GM19467 (cell line): ENCODE data around the gene AP5M1.
"Not testable (repeated sequence)": the region's sequence is repeated elsewhere in the genome, so short reads cannot be mapped to it uniquely, and the experiment has no call there.

Experiments
- ATAC-seq: cut with Tn5 transposase; IDR thresholded peaks from one replicate; pipeline ENCODE4 v1.9.1; 2021; ENCODE audit warnings: mild to moderate bottlenecking, moderate library complexity; ENCODE audit not compliant: unreplicated experiment

The AP5M1 gene

GRCh38 chr14:57290751-57291150 is 22.0 kb downstream of the AP5M1 start:
- no peak for ATAC-seq

- no peak for ATAC-seq
Measured at GRCh38 chr14:57291692-57292647, 23.2 kb downstream of the AP5M1 start.

GRCh38 chr14:57293866-57294837 is 25.4 kb downstream of the AP5M1 start:
- ATAC-seq: no peak

GRCh38 chr14:57295239-57295638 is 26.5 kb downstream of the AP5M1 start:
- ATAC-seq: no peak

GRCh38 chr14:57297852-57298251 is 29.1 kb downstream of the AP5M1 start:
- ATAC-seq: no peak

- ATAC-seq: no peak
Measured at GRCh38 chr14:57299511-57299910, 30.7 kb downstream of the AP5M1 start.

GRCh38 chr14:57302883-57303282 is 34.1 kb downstream of the AP5M1 start:
- no peak for ATAC-seq

- no peak for ATAC-seq
Measured at GRCh38 chr14:57314396-57315089, 45.8 kb downstream of the AP5M1 start.

GRCh38 chr14:57317248-57317833 is 48.6 kb downstream of the AP5M1 start:
- no peak for ATAC-seq

- ATAC-seq: no peak
Measured at GRCh38 chr14:57319636-57320192, 50.9 kb downstream of the AP5M1 start.

GRCh38 chr14:57323721-57324120 is 55.0 kb downstream of the AP5M1 start:
- ATAC-seq: no peak

GRCh38 chr14:57326253-57326652 is 57.5 kb downstream of the AP5M1 start:
- no peak for ATAC-seq

GRCh38 chr14:57329833-57330232 is 61.1 kb downstream of the AP5M1 start:
- ATAC-seq: no peak

- not testable (repeated sequence) for ATAC-seq
Measured at GRCh38 chr14:57332475-57332874, 63.7 kb downstream of the AP5M1 start.

- ATAC-seq: not testable (repeated sequence)
Measured at GRCh38 chr14:57333726-57334125, 65.0 kb downstream of the AP5M1 start.

GRCh38 chr14:57343545-57344297 is 75.0 kb downstream of the AP5M1 start:
- not testable (repeated sequence) for ATAC-seq

- ATAC-seq: no peak
Measured at GRCh38 chr14:57345106-57345505, 76.3 kb downstream of the AP5M1 start.

- no peak for ATAC-seq
Measured at GRCh38 chr14:57346741-57347140, 78.0 kb downstream of the AP5M1 start.
